Measurements from ENCODE around the gene OR56A5.

The OR56A5 gene

DNA sequence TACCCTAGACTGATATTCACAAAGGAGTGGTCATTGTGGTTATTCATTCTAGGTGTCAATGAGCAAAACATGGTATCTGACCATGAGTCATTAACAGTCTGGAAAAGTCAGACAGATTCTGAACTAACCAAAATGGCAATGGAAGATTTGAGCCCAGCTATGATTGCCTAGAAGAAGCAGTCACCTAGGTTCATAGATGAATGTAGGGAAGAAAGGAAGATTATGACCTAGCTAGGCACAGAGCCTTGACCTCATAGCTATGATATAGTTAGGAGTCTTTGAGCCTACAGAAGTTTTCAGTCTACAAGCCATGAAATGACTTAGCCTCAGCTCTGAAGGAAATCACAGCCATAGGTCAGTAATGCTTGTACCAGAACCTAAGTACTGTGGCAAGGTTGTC, 38.1 kb upstream of the OR56A5 start:
- Histone ChIP-seq H3K27me3 (ENCODE audit: control insufficient read depth in 1 of 2, insufficient read depth in 1 of 2, low read length in 2 of 2) (peaks cover 0 to 26% of the 10 kb centered on the region in 2 experiments), H3K79me1 (replicated peaks; ENCODE audit: low read length, poor library complexity, severe bottlenecking) (no peaks in the 10 kb centered on the region), H3K18ac (ENCODE audit: low read depth in 1 of 2, low read length in 2 of 2) (no peak overlapping the region), H3K4me3 (ENCODE audit: insufficient read depth in 1 of 2, low read depth in 1 of 2, low read length in 2 of 2) (no peak overlapping the region), H3K14ac (ENCODE audit: low read length in 2 of 2) (no peak overlapping the region), H3K9ac (ENCODE audit: low read length) (no peak overlapping the region), H2AK5ac (ENCODE audit: low read length, severe bottlenecking) (no peak overlapping the region), H3K4me2 (ENCODE audit: low read length, poor library complexity, severe bottlenecking) (no peak overlapping the region), H2BK15ac (ENCODE audit: low read depth, poor library complexity, severe bottlenecking) (no peak overlapping the region), H2BK120ac (ENCODE audit: low read depth, low read length) (no peak overlapping the region), H2BK12ac (ENCODE audit: low read length in 2 of 2) (no peak overlapping the region), H2BK5ac (ENCODE audit: low read depth, low read length, poor library complexity, severe bottlenecking) (no peak overlapping the region), H4K91ac (ENCODE audit: low read length) (no peak overlapping the region), H3K23ac (ENCODE audit: low read length in 2 of 2) (no peak overlapping the region), H3K9me3 (ENCODE audit: control insufficient read depth, low read length) (no peaks in the 10 kb centered on the region), H3K27ac (ENCODE audit: low read length, poor library complexity, severe bottlenecking) (no peak overlapping the region), H3K36me3 (ENCODE audit: control insufficient read depth in 1 of 2, insufficient read depth in 2 of 2, low read depth in 1 of 2, low read length in 2 of 2) (no peaks in the 10 kb centered on the region), H4K8ac (ENCODE audit: low read length) (no peak overlapping the region), H3K4ac (ENCODE audit: low read depth in 1 of 2, low read length in 2 of 2) (no peak overlapping the region), H3K4me1 (ENCODE audit: control insufficient read depth, insufficient read depth, low read depth, low read length) (no peaks in the 10 kb centered on the region), H2AFZ (ENCODE audit: low read depth, low read length) (no peak overlapping the region)
- DNase-seq = no peak

DNA sequence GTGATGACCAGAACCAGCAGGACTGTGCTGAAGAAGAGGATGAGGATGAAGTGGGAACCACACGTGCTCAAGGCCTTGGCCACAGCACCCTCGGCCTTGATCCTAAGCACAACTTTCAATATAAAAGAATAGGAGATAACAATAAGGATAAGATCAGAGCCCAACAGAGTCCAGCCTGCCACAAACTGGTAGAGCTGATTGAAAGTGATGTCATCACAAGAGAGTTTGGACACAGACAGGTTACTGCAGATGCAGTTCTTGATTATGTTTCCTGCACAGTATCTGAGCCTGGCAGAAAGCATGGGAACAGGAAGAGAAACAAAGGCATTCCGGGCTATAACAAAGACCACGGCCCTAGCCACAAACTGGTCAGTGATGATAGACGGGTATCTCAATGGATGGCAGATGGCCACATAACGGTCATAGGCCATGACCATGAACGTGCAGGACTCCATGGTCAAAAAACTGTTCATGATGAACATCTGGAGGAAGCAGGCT, 34.0 kb upstream of the OR56A5 start:
- Histone ChIP-seq H3K4me2 (ENCODE audit: low read length, poor library complexity, severe bottlenecking) (no peak overlapping the region), H3K36me3 (ENCODE audit: control insufficient read depth in 1 of 2, insufficient read depth in 2 of 2, low read depth in 1 of 2, low read length in 2 of 2) (no peaks in the 10 kb centered on the region), H3K79me1 (replicated peaks; ENCODE audit: low read length, poor library complexity, severe bottlenecking) (no peaks in the 10 kb centered on the region), H3K14ac (ENCODE audit: low read length in 2 of 2) (no peak overlapping the region), H4K91ac (ENCODE audit: low read length) (no peak overlapping the region), H3K27me3 (ENCODE audit: control insufficient read depth in 1 of 2, insufficient read depth in 1 of 2, low read length in 2 of 2) (peaks cover 0 to 20% of the 10 kb centered on the region in 2 experiments), H2BK5ac (ENCODE audit: low read depth, low read length, poor library complexity, severe bottlenecking) (no peak overlapping the region), H4K8ac (ENCODE audit: low read length) (no peak overlapping the region), H3K4me1 (ENCODE audit: control insufficient read depth, insufficient read depth, low read depth, low read length) (no peaks in the 10 kb centered on the region), H2AFZ (ENCODE audit: low read depth, low read length) (no peak overlapping the region), H3K4ac (ENCODE audit: low read depth in 1 of 2, low read length in 2 of 2) (no peak overlapping the region), H3K4me3 (ENCODE audit: insufficient read depth in 1 of 2, low read depth in 1 of 2, low read length in 2 of 2) (no peak overlapping the region), H3K23ac (ENCODE audit: low read length in 2 of 2) (no peak overlapping the region), H3K9ac (ENCODE audit: low read length) (no peak overlapping the region), H3K9me3 (ENCODE audit: control insufficient read depth, low read length) (no peaks in the 10 kb centered on the region), H3K27ac (ENCODE audit: low read length, poor library complexity, severe bottlenecking) (no peak overlapping the region), H2AK5ac (ENCODE audit: low read length, severe bottlenecking) (no peak overlapping the region), H2BK15ac (ENCODE audit: low read depth, poor library complexity, severe bottlenecking) (no peak overlapping the region), H2BK120ac (ENCODE audit: low read depth, low read length) (no peak overlapping the region), H2BK12ac (ENCODE audit: low read length in 2 of 2) (no peak overlapping the region), H3K18ac (ENCODE audit: low read depth in 1 of 2, low read length in 2 of 2) (no peak overlapping the region)
- WGBS = 84% methylated on average over 6 of the region's 7 CpGs
- no peak for DNase-seq

DNA sequence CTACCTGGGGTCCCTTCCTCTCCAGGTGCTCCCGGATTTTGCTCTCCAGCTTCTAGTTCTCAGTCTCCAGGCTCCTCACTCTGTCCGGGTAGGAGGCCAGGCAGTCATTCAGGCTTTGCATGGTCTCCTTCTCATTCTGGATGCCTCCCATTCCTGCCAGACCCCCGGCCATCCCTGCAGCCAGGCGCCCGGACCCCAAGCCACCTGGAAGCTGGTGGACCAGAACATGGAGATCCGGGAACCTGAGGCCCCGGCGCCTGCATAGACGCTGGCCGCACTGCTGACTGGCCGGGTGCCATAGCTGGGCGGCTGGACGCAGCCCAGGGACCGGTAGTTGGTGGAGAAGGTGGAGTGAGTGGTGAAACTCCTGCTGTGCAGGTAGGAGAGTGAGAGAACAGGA, 26.5 kb upstream of the OR56A5 start:
- no peak overlapping the region for H3K4me2 ChIP-seq (ENCODE audit: low read length, poor library complexity, severe bottlenecking)
- H3K27me3 ChIP-seq (ENCODE audit: control insufficient read depth in 1 of 2, insufficient read depth in 1 of 2, low read length in 2 of 2) = peaks cover 0 to 20% of the 10 kb centered on the region in 2 experiments
- no peaks in the 10 kb centered on the region for H3K79me1 ChIP-seq (replicated peaks; ENCODE audit: low read length, poor library complexity, severe bottlenecking)
- H3K23ac ChIP-seq (ENCODE audit: low read length in 2 of 2) = no peak overlapping the region
- no peak overlapping the region for H2AFZ ChIP-seq (ENCODE audit: low read depth, low read length)
- H2BK15ac ChIP-seq (ENCODE audit: low read depth, poor library complexity, severe bottlenecking) = no peak overlapping the region
- no peak overlapping the region for H3K27ac ChIP-seq (ENCODE audit: low read length, poor library complexity, severe bottlenecking)
- H3K9ac ChIP-seq (ENCODE audit: low read length) = no peak overlapping the region
- no peak overlapping the region for H2BK12ac ChIP-seq (ENCODE audit: low read length in 2 of 2)
- H3K4me3 ChIP-seq (ENCODE audit: insufficient read depth in 1 of 2, low read depth in 1 of 2, low read length in 2 of 2) = no peak overlapping the region
- H3K9me3 ChIP-seq (ENCODE audit: control insufficient read depth, low read length) = no peaks in the 10 kb centered on the region
- H3K4me1 ChIP-seq (ENCODE audit: control insufficient read depth, insufficient read depth, low read depth, low read length) = no peaks in the 10 kb centered on the region
- H3K14ac ChIP-seq (ENCODE audit: low read length in 2 of 2) = no peak overlapping the region
- no peak overlapping the region for H2BK5ac ChIP-seq (ENCODE audit: low read depth, low read length, poor library complexity, severe bottlenecking)
- H4K8ac ChIP-seq (ENCODE audit: low read length) = no peak overlapping the region
- no peak overlapping the region for H2BK120ac ChIP-seq (ENCODE audit: low read depth, low read length)
- H3K4ac ChIP-seq (ENCODE audit: low read depth in 1 of 2, low read length in 2 of 2) = no peak overlapping the region
- no peak for DNase-seq
- no peaks in the 10 kb centered on the region for H3K36me3 ChIP-seq (ENCODE audit: control insufficient read depth in 1 of 2, insufficient read depth in 2 of 2, low read depth in 1 of 2, low read length in 2 of 2)
- WGBS = 87% methylated on average over 12 of the region's 14 CpGs
- no peak overlapping the region for H4K91ac ChIP-seq (ENCODE audit: low read length)
- H2AK5ac ChIP-seq (ENCODE audit: low read length, severe bottlenecking) = no peak overlapping the region
- H3K18ac ChIP-seq (ENCODE audit: low read depth in 1 of 2, low read length in 2 of 2) = no peak overlapping the region

DNA sequence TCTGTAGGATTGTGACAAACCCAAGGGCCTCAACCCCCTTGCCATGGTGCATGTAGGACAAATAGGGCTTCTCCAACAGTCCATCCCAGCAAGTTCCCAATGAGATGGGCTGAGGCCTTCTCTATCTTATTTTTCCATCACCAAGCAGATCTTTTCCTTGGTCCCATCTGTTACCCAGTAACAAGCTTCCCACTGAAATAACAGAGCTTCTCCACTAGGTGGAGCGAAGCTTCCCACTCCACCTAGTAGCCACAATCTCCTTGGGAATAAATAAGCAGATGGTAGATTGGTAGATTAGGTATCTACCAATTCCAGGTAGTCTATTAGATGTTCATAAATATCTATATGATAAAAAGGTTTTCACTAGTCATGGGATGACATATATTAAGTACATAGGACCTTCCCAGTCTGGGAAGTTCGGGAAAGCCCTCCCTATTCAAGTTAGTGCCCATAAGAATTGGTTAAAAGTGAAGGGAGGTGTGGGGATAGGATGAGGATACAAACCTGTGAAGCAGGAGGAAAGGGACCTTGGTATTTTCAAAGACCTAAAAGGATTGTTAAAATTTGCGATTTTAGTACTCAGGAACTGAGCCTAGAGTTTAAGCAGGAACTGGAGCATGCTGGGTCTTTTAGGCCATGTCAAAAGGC, 24.4 kb upstream of the OR56A5 start:
- Histone ChIP-seq H3K18ac (ENCODE audit: low read depth in 1 of 2, low read length in 2 of 2) (no peak overlapping the region), H3K4ac (ENCODE audit: low read depth in 1 of 2, low read length in 2 of 2) (no peak overlapping the region), H3K4me1 (ENCODE audit: control insufficient read depth, insufficient read depth, low read depth, low read length) (no peaks in the 10 kb centered on the region), H2BK5ac (ENCODE audit: low read depth, low read length, poor library complexity, severe bottlenecking) (no peak overlapping the region), H3K4me2 (ENCODE audit: low read length, poor library complexity, severe bottlenecking) (no peak overlapping the region), H4K91ac (ENCODE audit: low read length) (no peak overlapping the region), H2AFZ (ENCODE audit: low read depth, low read length) (no peak overlapping the region), H2BK12ac (ENCODE audit: low read length in 2 of 2) (no peak overlapping the region), H2BK15ac (ENCODE audit: low read depth, poor library complexity, severe bottlenecking) (no peak overlapping the region), H3K36me3 (ENCODE audit: control insufficient read depth in 1 of 2, insufficient read depth in 2 of 2, low read depth in 1 of 2, low read length in 2 of 2) (no peaks in the 10 kb centered on the region), H3K79me1 (replicated peaks; ENCODE audit: low read length, poor library complexity, severe bottlenecking) (no peaks in the 10 kb centered on the region), H3K23ac (ENCODE audit: low read length in 2 of 2) (no peak overlapping the region), H3K4me3 (ENCODE audit: insufficient read depth in 1 of 2, low read depth in 1 of 2, low read length in 2 of 2) (no peak overlapping the region), H2BK120ac (ENCODE audit: low read depth, low read length) (no peak overlapping the region), H3K14ac (ENCODE audit: low read length in 2 of 2) (no peak overlapping the region), H4K8ac (ENCODE audit: low read length) (no peak overlapping the region), H2AK5ac (ENCODE audit: low read length, severe bottlenecking) (no peak overlapping the region), H3K27ac (ENCODE audit: low read length, poor library complexity, severe bottlenecking) (no peak overlapping the region), H3K9ac (ENCODE audit: low read length) (peak overlapping the region; percentile 37), H3K9me3 (ENCODE audit: control insufficient read depth, low read length) (no peaks in the 10 kb centered on the region), H3K27me3 (ENCODE audit: control insufficient read depth in 1 of 2, insufficient read depth in 1 of 2, low read length in 2 of 2) (peaks cover 0 to 20% of the 10 kb centered on the region in 2 experiments)
- WGBS = 34% methylated on average over 2 of the region's 3 CpGs
- peak; percentile 22 for DNase-seq
